Measurements from ENCODE around the gene HDLBP.
"Not testable (repeated sequence)": the region's sequence is repeated elsewhere in the genome, so short reads cannot be mapped to it uniquely, and the experiment has no call there.

Gene HDLBP

DNA sequence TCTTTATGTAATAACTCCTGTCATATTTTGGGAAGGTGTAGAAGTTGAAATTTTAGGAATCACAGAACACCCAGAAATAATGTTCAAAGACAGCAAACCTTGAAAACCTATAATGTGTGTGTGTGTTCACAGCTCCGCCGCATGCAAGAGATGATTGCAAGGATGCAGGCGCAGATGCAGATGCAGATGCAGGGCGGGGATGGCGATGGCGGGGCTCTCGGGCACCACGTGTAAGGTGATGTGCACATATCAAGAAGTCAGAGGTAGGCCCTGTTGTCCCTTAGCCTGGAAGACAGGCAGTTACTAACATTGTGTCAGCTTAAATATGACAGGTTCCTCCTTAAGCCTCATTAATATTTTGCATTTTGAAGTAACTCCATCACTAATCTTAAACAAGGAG lies 34.5 kb upstream of the HDLBP start:
- Mint-ChIP-seq H3K4me3 (no peak overlapping the region), H3K4me1 (ENCODE audit: low read depth) (peaks cover 2% of the 10 kb centered on the region), H3K36me3 (peaks cover 4% of the 10 kb centered on the region), H3K27me3 (no peaks in the 10 kb centered on the region), H3K27ac (no peak overlapping the region), H3K9me3 (ENCODE audit: low read depth) (no peaks in the 10 kb centered on the region)

DNA sequence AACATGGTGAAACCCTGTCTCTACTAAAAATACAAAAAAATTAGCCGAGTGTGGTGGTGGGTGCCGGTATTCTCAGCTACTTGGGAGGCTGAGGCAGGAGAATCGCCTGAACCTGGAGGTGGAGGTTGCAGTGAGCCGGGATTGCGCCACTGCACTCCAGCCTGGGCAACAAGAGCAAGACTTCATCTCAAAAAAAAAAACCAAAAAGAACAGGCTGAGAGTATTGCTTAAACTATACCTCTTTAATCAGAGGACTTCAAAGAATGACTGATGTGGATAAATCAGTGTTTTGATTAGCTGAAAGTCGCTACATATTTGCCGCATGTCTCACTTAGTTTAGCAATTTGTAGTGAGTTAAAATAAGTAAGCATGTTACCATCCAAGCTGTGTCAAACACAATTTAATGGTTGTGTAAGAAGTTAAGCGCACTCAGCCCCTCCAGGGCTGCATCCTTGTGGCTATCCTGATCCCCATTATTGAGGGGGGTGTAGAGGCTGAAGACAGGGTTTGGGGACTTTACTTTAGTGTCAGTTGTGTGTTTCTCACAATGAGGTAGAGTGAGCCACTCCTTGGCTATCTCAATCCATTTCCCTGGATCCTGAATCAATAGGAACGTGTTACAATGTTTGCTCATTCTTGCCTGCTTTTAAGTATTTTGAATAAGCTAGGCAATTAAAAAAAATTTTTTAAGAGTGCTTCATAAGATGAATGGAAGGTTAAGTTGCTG lies 29.6 kb upstream of the HDLBP start:
- H3K36me3 Mint-ChIP-seq = peaks cover 9% of the 10 kb centered on the region
- H3K4me1 Mint-ChIP-seq (ENCODE audit: low read depth) = peaks cover 18% of the 10 kb centered on the region
- H3K27ac Mint-ChIP-seq = no peak overlapping the region
- H3K9me3 Mint-ChIP-seq (ENCODE audit: low read depth) = no peaks in the 10 kb centered on the region
- H3K4me3 Mint-ChIP-seq = no peak overlapping the region
- no peaks in the 10 kb centered on the region for H3K27me3 Mint-ChIP-seq

DNA sequence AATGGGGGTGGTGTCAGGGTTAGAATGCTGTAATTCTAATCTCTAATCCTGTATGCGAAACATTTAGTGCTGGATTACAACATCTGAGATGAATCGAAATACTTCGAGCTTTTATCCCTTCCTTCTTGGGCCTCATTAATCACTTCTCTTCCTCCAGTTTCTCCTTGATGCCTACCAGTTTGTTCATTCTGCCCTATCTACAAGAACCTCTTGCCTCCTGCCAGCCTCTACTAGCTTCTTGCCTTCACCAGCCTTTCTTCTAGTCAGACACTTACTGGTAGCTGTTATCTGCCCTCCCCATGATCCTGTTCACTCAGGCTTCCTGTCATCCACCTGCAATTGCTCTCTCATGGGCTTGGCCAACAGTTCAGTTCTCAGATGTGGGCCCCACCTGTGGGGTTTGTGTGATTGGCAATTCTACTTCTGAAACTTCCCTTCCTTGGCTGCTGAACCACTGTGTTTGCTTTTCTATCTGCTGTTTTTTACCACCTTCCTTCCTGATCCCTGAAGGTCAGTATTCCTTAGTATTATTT lies 25.2 kb upstream of the HDLBP start:
- peak overlapping the region; percentile 5 for H3K4me3 Mint-ChIP-seq
- H3K36me3 Mint-ChIP-seq = peaks cover 9% of the 10 kb centered on the region
- peak overlapping the region; percentile 46 for H3K27ac Mint-ChIP-seq
- peaks cover 34% of the 10 kb centered on the region for H3K4me1 Mint-ChIP-seq (ENCODE audit: low read depth)
- no peaks in the 10 kb centered on the region for H3K27me3 Mint-ChIP-seq
- H3K9me3 Mint-ChIP-seq (ENCODE audit: low read depth) = no peaks in the 10 kb centered on the region

DNA sequence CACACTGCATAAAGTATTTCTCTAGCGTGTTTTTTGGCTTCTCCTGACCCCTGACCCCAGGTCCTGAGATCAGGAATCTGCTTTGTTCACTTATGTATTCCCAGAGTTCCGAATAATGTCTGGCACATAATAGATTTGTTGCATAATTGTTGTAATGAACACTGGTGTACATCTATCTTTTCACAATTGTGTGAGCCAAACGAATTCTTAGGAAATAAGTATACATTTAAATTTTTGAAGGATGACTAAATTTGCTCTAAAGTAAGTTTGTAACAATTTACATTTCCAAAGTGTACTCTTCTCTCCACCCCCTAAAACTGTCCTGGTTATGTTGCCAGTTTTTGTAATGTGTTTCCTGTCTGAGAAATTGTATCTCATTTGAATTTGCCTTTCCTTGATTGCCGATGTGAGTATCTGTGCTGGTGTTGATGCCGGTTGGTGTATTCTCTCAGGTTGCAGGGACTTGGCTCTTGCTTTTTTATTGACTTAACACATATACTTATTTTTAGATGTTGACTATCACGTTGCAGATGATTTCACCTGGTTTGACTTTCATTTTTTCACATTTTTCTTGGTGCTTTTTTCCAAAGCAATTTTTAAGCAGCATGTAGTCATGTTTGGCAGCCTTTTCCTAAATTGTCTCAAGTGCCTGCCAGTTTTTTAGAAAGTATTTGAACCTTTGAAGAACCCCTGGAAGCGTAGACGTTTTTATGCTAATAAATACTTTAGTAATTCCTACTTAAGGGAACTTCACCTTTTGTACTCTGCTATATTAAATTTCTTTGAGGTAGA lies 24.6 kb upstream of the HDLBP start:
- H3K27ac Mint-ChIP-seq = no peak overlapping the region
- H3K9me3 Mint-ChIP-seq (ENCODE audit: low read depth) = no peaks in the 10 kb centered on the region
- H3K4me1 Mint-ChIP-seq (ENCODE audit: low read depth) = peaks cover 35% of the 10 kb centered on the region
- no peak overlapping the region for H3K4me3 Mint-ChIP-seq
- H3K27me3 Mint-ChIP-seq = no peaks in the 10 kb centered on the region
- peaks cover 10% of the 10 kb centered on the region for H3K36me3 Mint-ChIP-seq

DNA sequence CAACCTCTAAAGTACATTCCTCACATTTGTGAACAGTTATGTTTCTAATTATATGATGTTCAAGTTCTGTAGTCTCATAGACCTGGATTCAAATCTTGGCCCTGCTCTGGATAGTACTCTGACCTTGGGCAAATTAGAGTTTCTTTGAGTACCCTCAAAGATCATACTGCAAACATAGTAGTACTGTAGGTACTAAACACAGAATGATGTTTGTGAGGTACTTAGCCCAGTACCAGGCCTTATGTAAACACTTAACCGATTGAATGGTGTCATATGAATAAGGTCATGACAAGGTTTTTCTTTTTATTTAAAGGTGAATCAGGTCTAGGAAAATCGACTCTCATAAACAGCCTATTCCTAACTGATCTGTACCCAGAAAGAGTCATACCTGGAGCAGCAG lies 19.3 kb upstream of the HDLBP start:
- Mint-ChIP-seq H3K4me1 (ENCODE audit: low read depth) (peaks cover 14% of the 10 kb centered on the region), H3K36me3 (peaks cover 8% of the 10 kb centered on the region), H3K9me3 (ENCODE audit: low read depth) (no peaks in the 10 kb centered on the region), H3K27ac (no peak overlapping the region), H3K4me3 (no peak overlapping the region), H3K27me3 (no peaks in the 10 kb centered on the region)

DNA sequence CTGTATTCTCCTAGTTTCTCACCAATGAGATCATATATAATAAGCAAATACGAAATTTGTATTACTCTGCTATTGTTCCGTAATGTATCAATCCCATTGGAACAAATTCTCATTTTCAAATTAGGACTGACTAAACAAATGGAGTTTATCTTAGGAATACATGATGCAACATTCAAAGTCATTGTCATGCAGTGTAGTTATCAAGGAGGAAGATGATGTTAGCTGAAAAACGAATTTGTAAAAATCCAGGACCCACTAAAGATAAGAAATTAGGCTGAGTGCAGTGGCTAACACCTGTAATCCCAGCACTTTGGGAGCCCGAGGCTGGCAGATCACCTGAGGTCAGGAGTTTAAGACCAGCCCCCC lies 15.1 kb upstream of the HDLBP start:
- Mint-ChIP-seq H3K4me3 (no peak overlapping the region), H3K27ac (no peak overlapping the region), H3K4me1 (ENCODE audit: low read depth) (peaks cover under 1% of the 10 kb centered on the region), H3K9me3 (ENCODE audit: low read depth) (no peaks in the 10 kb centered on the region), H3K27me3 (no peaks in the 10 kb centered on the region), H3K36me3 (peaks cover 15% of the 10 kb centered on the region)

DNA sequence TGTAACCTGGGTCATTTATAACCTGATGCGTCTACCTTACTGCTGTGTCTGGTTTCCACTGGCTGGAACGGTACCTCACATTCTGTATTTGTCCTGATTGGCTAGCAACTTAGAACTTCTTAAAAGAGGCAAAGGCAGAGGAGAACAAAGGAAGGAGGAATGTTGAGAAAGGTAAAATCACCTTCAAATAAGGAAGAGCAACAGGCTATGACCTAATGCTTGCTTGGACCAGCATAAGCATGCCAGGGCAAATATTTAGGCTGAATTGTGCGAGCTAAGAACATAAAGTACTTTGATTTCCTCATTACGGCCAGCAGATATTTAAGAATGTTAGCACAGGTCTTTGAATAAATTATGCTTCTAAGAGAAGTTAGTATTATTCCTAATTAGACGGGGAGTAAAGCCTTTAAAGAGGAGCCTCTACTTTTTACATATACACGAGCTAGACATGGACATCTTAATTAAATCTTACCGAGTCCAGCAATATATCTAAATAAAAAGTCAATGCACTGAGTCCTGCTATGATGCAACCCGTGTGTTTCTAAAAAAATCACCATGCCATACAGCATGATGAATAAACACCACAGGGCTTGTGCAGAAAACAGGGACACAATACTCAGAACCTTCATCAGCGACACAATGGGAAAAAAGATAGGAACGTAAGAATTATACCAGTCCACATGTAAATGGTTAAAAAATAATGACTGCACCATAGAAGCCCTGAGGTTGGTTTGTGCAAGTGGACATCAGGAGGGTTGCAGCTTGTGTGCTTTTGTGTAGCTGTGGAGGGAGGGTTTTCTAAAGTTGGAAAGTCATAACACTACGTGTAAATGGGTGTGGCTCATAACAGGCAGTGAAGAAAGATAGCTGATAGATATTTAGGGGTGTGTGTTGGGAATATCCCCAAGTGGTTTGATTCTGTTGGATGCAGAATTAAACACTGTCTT lies 14.5 kb upstream of the HDLBP start:
- H3K27me3 Mint-ChIP-seq = no peaks in the 10 kb centered on the region

DNA sequence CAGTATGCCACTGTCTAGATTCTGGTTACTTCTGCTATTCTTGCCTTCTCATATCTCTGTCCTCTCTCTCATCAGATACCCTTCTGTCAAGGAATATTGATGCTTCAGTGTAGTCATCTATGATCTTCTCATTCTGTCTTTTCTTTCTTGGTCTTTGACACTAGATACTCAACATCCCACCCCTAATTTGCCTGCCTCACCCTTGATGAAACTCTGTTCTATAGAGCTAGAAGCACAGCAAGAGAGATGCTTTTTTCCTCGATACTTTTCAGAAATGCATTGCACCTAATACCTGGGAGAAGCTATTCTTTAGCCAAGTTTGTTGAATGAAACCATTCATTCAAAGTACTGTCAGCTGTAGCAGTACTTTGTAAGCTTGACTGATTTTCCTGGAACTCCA lies 9.8 kb upstream of the HDLBP start:
- peaks cover 16% of the 10 kb centered on the region for H3K36me3 Mint-ChIP-seq
- H3K27ac Mint-ChIP-seq = no peak overlapping the region

More for the DNA sequence above, 14.5 kb upstream of the HDLBP start:
- no peaks in the 10 kb centered on the region for H3K9me3 Mint-ChIP-seq (ENCODE audit: low read depth)
- peaks cover 4% of the 10 kb centered on the region for H3K4me1 Mint-ChIP-seq (ENCODE audit: low read depth)
- H3K36me3 Mint-ChIP-seq = peaks cover 17% of the 10 kb centered on the region
- H3K4me3 Mint-ChIP-seq = no peak overlapping the region
- H3K27ac Mint-ChIP-seq = no peak overlapping the region

DNA sequence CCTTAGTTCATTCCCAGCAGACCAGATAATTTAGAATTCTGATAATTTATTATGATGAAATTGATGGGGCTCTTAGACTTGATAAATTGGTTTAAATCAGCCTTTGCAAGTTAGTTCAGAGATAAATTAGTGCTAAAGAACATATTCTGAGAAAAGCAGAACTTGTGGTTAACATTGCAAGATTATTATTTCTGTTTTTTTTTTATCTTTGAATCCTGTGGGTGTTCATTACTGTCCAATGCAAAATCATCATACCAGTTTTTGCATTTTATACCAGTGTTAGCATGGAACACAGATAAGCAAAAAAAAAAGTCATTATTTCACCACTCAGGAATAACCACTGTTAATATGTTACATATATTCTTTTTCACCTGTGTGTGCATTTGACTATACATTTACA lies 9.3 kb upstream of the HDLBP start:
- peaks cover 20% of the 10 kb centered on the region for H3K36me3 Mint-ChIP-seq
- no peaks in the 10 kb centered on the region for H3K27me3 Mint-ChIP-seq
- H3K4me3 Mint-ChIP-seq = no peak overlapping the region
- no peaks in the 10 kb centered on the region for H3K9me3 Mint-ChIP-seq (ENCODE audit: low read depth)
- no peak overlapping the region for H3K27ac Mint-ChIP-seq
- H3K4me1 Mint-ChIP-seq (ENCODE audit: low read depth) = peaks cover 40% of the 10 kb centered on the region

More for the DNA sequence above, 9.8 kb upstream of the HDLBP start:
- Mint-ChIP-seq H3K27me3 (no peaks in the 10 kb centered on the region), H3K4me3 (no peak overlapping the region), H3K9me3 (ENCODE audit: low read depth) (no peaks in the 10 kb centered on the region), H3K4me1 (ENCODE audit: low read depth) (peaks cover 35% of the 10 kb centered on the region)

DNA sequence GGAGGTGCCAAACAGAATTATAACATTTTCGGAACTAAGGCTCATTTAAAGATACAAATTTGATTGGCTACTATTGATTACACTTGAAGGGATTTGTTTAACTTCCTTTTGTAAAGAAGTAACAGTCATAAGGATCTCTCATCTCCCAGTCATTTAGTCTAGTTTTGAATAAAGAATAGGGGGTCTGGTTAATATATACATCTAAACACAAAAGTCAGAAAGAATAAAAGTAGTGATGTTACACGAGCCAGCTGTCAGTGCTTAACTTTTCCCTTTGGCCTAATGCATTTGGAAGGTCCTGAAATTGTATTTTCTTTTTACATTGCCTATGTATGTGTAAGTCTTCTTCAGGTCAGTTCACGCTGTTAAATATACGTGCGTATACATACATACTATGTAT lies 8.3 kb upstream of the HDLBP start:
- H3K4me3 Mint-ChIP-seq = no peak overlapping the region
- H3K4me1 Mint-ChIP-seq (ENCODE audit: low read depth) = peaks cover 48% of the 10 kb centered on the region
- H3K36me3 Mint-ChIP-seq = peaks cover 21% of the 10 kb centered on the region
- no peaks in the 10 kb centered on the region for H3K27me3 Mint-ChIP-seq
- no peaks in the 10 kb centered on the region for H3K9me3 Mint-ChIP-seq (ENCODE audit: low read depth)
- H3K27ac Mint-ChIP-seq = peak overlapping the region; percentile 47

DNA sequence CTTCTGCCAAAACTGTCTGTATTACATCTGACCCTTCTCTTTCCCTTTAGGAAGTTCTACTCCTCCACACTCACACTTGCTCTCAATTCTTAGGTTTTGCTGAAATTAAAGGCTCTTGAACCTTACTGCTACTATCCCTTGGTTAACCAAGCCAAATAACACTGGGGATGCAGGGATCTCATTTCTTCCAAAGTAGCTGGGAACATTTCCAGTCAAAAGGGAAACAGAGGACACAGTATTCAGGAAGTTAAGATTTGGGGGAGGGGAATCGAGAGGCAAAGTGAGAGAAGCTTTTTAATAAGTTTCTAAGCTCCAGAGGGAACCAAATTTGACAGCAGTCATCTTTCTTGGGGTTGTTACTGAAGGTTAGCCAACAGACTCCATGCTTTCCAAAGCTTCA lies 6.4 kb upstream of the HDLBP start:
- Mint-ChIP-seq H3K4me1 (ENCODE audit: low read depth) (peaks cover 64% of the 10 kb centered on the region), H3K4me3 (peak overlapping the region; percentile 48), H3K9me3 (ENCODE audit: low read depth) (no peaks in the 10 kb centered on the region), H3K27ac (no peak overlapping the region), H3K27me3 (no peaks in the 10 kb centered on the region), H3K36me3 (peaks cover 20% of the 10 kb centered on the region)

DNA sequence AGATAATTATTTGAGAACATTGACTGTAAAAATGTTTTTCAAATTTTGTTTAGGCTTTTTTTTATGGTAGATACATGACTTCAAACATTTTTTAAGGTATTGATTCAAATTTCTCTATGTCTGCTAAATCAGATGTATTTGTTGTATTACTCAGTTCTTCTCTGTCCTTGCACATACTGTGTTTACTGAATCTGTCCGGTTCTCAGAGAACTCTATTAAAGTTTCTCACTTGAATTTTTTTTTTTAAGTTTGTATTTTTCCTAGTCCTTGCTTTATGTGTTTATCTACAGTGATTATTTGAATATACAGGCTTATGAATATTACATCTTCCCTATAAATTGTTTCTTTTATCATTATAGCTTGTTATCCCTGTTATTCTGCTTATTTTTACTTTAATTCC lies 5.6 kb upstream of the HDLBP start:
- Mint-ChIP-seq H3K27ac (no peak overlapping the region), H3K36me3 (peaks cover 20% of the 10 kb centered on the region)

DNA sequence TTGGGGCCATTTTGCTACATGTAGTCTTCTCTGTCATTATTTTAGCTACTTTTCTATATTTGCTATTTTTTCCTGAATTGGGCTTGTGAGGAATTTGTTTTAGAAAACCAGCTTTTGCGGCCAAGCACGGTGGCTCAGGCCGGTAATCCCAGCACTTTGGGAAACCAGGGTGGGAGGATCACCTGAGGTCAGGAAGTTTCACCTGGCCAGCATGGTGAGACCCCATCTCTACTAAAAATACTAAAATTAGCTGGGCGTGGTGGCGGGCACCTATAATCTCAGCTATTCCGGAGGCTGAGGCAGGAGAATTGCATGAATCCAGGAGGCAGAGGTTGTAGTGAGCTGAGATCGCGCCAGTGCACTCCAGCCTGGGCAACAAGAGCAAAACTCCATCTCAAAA lies 4.9 kb upstream of the HDLBP start:
- Mint-ChIP-seq H3K4me3 (peak overlapping the region; percentile 97), H3K4me1 (ENCODE audit: low read depth) (peaks cover 65% of the 10 kb centered on the region), H3K27me3 (no peaks in the 10 kb centered on the region), H3K36me3 (peaks cover 20% of the 10 kb centered on the region), H3K27ac (no peak overlapping the region), H3K9me3 (ENCODE audit: low read depth) (no peaks in the 10 kb centered on the region)

More for the DNA sequence above, 5.6 kb upstream of the HDLBP start:
- H3K4me3 Mint-ChIP-seq = peak overlapping the region; percentile 48
- peaks cover 65% of the 10 kb centered on the region for H3K4me1 Mint-ChIP-seq (ENCODE audit: low read depth)
- no peaks in the 10 kb centered on the region for H3K9me3 Mint-ChIP-seq (ENCODE audit: low read depth)
- no peaks in the 10 kb centered on the region for H3K27me3 Mint-ChIP-seq

DNA sequence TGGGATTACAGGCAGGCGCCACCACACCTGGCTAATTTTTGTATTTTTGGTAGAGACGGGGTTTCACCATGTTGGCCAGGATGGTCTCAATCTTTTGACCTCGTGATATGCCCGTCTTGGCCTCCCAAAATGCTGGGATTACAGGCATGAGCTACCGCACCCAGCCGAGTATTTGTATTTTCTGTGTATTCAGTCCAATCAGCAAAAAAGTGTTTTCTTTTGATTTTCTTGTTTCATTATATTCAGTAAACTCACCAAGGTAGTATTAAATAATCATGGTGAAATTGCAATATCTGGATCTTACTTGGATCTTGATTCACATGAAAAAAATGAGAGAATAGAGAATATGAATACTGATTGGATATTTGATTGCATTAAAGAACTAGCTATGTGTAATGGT lies 3.4 kb upstream of the HDLBP start:
- Mint-ChIP-seq H3K4me1 (ENCODE audit: low read depth) (peaks cover 57% of the 10 kb centered on the region), H3K36me3 (peaks cover 15% of the 10 kb centered on the region), H3K4me3 (peak overlapping the region; percentile 97)
- not testable (repeated sequence) for H3K27me3 Mint-ChIP-seq; H3K9me3 Mint-ChIP-seq (ENCODE audit: low read depth); H3K27ac Mint-ChIP-seq
